GM19035 (cell line): Measurements from ENCODE around the gene FIG4.
"Not testable (repeated sequence)": the region's sequence is repeated elsewhere in the genome, so short reads cannot be mapped to it uniquely, and the experiment has no call there.

Experiments
- ATAC-seq: cut with Tn5 transposase; IDR thresholded peaks from one replicate; pipeline ENCODE4 v1.9.1; 2021; ENCODE audit not compliant: unreplicated experiment

FIG4 gene

GRCh38 chr6:109841869-109842268 lies 150.8 kb downstream of the FIG4 start:
- ATAC-seq, result no peak

- no peak for ATAC-seq
Measured at GRCh38 chr6:109852713-109853112, 161.6 kb downstream of the FIG4 start.

- no peak for ATAC-seq
Measured at GRCh38 chr6:109853426-109853825, 162.3 kb downstream of the FIG4 start.

GRCh38 chr6:109853951-109854350 lies 162.9 kb downstream of the FIG4 start:
- no peak for ATAC-seq

- ATAC-seq, result no peak
Measured at GRCh38 chr6:109854541-109855308, 163.6 kb downstream of the FIG4 start.

GRCh38 chr6:109855476-109856040 lies 164.5 kb downstream of the FIG4 start:
- not testable (repeated sequence) for ATAC-seq

- ATAC-seq, result no peak
Measured at GRCh38 chr6:109861946-109862345, 170.8 kb downstream of the FIG4 start.

GRCh38 chr6:109864050-109864449 lies 173.0 kb downstream of the FIG4 start:
- no peak for ATAC-seq

- no peak for ATAC-seq
Measured at GRCh38 chr6:109865968-109866367, 174.9 kb downstream of the FIG4 start.

- ATAC-seq, result no peak
Measured at GRCh38 chr6:109867009-109867969, 176.2 kb downstream of the FIG4 start.

GRCh38 chr6:109867970-109868358 lies 176.9 kb downstream of the FIG4 start:
- ATAC-seq, result no peak

GRCh38 chr6:109869398-109870088 lies 178.4 kb downstream of the FIG4 start:
- ATAC-seq, result not testable (repeated sequence)

- no peak for ATAC-seq
Measured at GRCh38 chr6:109870089-109870410, 179.0 kb downstream of the FIG4 start.

GRCh38 chr6:109872549-109872948 lies 181.5 kb downstream of the FIG4 start:
- ATAC-seq, result no peak

- ATAC-seq, result no peak
Measured at GRCh38 chr6:109872968-109873545, 182.0 kb downstream of the FIG4 start.

GRCh38 chr6:109874086-109874485 lies 183.0 kb downstream of the FIG4 start:
- ATAC-seq, result no peak

GRCh38 chr6:109874621-109875020 lies 183.5 kb downstream of the FIG4 start:
- no peak for ATAC-seq
